ENCODE data around the gene TSSC4.
A peak's percentile ranks its signal among the peaks of the same experiment; 100 is the strongest.

The TSSC4 gene

GRCh38 chr11:2450321-2451041, 49.9 kb downstream of the TSSC4 start:
- DNase-seq, result no peak

DNA sequence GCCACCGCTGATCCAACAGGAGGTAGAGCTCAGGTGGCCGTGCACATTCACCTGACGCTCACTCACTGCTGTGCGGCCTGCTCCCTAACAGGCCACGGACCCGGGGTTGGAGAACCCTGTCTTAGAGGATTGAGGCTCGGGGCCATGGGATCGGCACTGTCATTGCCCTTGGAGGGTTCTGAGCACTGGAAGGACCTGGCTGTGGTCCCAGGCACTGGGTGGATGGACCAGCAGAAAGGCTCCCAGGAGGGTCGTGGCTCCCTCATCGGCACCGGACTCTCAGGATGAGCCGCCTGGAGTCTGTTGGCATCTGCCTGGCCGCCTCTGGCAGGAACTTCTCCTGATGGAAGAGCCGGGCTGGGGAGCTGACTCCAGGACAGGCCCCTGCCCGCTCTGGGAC, 50.8 kb downstream of the TSSC4 start:
- no peak for DNase-seq

DNA sequence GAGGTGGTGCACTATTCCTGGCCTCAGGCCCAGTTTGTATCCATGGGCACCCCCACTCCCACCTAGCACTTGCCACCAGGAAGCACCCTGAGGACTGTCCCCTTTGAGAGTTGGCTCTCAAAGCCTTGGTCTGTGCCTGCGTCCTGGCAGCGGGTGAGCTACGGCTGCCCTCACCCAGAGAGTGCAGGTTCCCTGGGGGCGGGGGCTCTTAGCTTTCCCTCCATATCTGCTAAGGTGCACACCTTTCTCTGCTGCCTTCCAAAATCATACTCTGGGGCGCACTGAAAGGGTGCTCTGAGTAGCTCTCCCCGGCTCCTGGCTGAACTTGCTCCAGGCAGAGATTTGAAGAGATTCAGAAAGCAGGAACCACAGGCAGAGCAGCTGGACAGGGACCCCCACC, 51.4 kb downstream of the TSSC4 start:
- DNase-seq, result no peak

- peak; percentile 77 for DNase-seq
Observed at GRCh38 chr11:2452321-2453012, 51.9 kb downstream of the TSSC4 start.

DNA sequence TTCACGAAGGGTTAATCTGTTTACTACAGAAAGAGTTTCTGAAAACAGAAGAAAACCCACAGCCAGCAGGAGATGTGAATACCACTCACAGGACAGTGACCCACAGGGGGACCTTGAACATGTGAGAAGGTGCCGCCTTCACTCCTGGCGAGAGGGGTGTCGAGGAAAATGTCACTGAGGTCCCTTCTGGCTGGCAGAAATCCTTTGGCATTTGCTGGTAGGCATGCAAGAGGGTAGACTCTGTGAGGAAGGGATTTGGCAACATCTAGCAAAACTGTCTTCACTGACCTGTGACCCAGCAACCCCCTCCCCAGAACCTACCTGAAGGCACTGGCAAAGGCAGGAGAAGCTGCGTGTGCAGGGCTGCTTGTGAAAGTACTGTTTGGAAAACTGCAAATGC, 52.9 kb downstream of the TSSC4 start:
- DNase-seq, result no peak

Measured in NCI-H69 (cell line).